H9 (cell line): ENCODE measurements around the gene AQP2. TPM values are rescaled to one million over a fixed set of nuclear protein-coding genes. Genes with fewer than 3 reads are reported as not detected.
A peak's percentile ranks its signal among the peaks of the same experiment; 100 is the strongest.

Source experiments
- DNase-seq: peaks from one replicate; pipeline ENCODE4 v3.0.0-alpha.2; 2017
- H2AFZ ChIP-seq: one replicate; pipeline ENCODE4 v1.6.1; 2013; ENCODE audit warnings: mild to moderate bottlenecking, low read length, control low read depth, moderate library complexity
- H2AK5ac ChIP-seq: 2 replicates; pipeline ENCODE4 v1.6.1; 2013; ENCODE audit warnings: low read length, control low read depth, mixed read lengths; ENCODE audit not compliant: insufficient read length
- H2BK120ac ChIP-seq: one replicate; pipeline ENCODE4 v1.6.1; 2013; ENCODE audit warnings: low read depth, mild to moderate bottlenecking, low read length, control low read depth, inconsistent platforms; ENCODE audit not compliant: poor library complexity, severe bottlenecking
- H2BK12ac ChIP-seq: 2 replicates; pipeline ENCODE4 v1.6.1; 2013; ENCODE audit warnings: low read length, control low read depth, mixed read lengths, low read depth; ENCODE audit not compliant: insufficient read length
- H2BK15ac ChIP-seq: 2 replicates; pipeline ENCODE4 v1.6.1; 2013; ENCODE audit warnings: low read depth, low read length, control low read depth
- H2BK20ac ChIP-seq: one replicate; pipeline ENCODE4 v1.6.1; 2013; ENCODE audit warnings: low read depth, mild to moderate bottlenecking, low read length, control low read depth, inconsistent platforms; ENCODE audit not compliant: poor library complexity, severe bottlenecking
- H2BK5ac ChIP-seq: 2 replicates; pipeline ENCODE4 v1.6.1; 2013; ENCODE audit warnings: low read length, control low read depth, mixed read lengths; ENCODE audit not compliant: insufficient read length
- H3K14ac ChIP-seq: 2 replicates; pipeline ENCODE4 v1.6.1; 2013; ENCODE audit warnings: low read length, control low read depth; ENCODE audit not compliant: insufficient read depth
- H3K18ac ChIP-seq: 2 replicates; pipeline ENCODE4 v1.6.1; 2013; ENCODE audit warnings: low read depth, mild to moderate bottlenecking, mixed read lengths, low read length, control low read depth; ENCODE audit not compliant: insufficient read length
- H3K23ac ChIP-seq: 2 replicates; pipeline ENCODE4 v1.6.1; 2013; ENCODE audit warnings: low read length, control low read depth, mixed read lengths, low read depth; ENCODE audit not compliant: insufficient read length
- H3K23me2 ChIP-seq: 2 replicates; pipeline ENCODE4 v1.6.1; 2013; ENCODE audit warnings: low read depth, mild to moderate bottlenecking, mixed read lengths, low read length, control low read depth; ENCODE audit not compliant: insufficient read length, poor library complexity, severe bottlenecking
- H3K27ac ChIP-seq: 2 replicates; pipeline ENCODE4 v1.5.1; 2013; ENCODE audit warnings: low read length, control low read depth, mixed read lengths, low read depth; ENCODE audit not compliant: insufficient read length
- H3K27me3 ChIP-seq: 2 replicates; pipeline ENCODE4 v1.6.1; 2013; ENCODE audit warnings: low read length, control low read depth, inconsistent platforms; ENCODE audit not compliant: insufficient read depth
- H3K4ac ChIP-seq: 2 replicates; pipeline ENCODE4 v1.6.1; 2013; ENCODE audit warnings: low read depth, mild to moderate bottlenecking, control low read depth, inconsistent platforms, low read length, moderate library complexity
- H3K4me1 ChIP-seq: 2 replicates; pipeline ENCODE4 v1.6.1; 2013; ENCODE audit warnings: low read length, control low read depth, inconsistent platforms; ENCODE audit not compliant: insufficient read depth
- H3K4me2 ChIP-seq: 2 replicates; pipeline ENCODE4 v1.6.1; 2013; ENCODE audit warnings: low read length, control low read depth, mixed read lengths; ENCODE audit not compliant: insufficient read length, insufficient read depth
- H3K56ac ChIP-seq: 2 replicates; pipeline ENCODE4 v1.6.1; 2013; ENCODE audit warnings: low read depth, mild to moderate bottlenecking, mixed read lengths, low read length, control low read depth; ENCODE audit not compliant: insufficient read length
- H3K79me1 ChIP-seq: 2 replicates; pipeline ENCODE4 v1.6.1; 2013; ENCODE audit warnings: low read depth, mild to moderate bottlenecking, moderate library complexity, low read length, control low read depth, inconsistent platforms; ENCODE audit not compliant: insufficient read depth, poor library complexity, severe bottlenecking
- H3K79me2 ChIP-seq: 2 replicates; pipeline ENCODE4 v1.6.1; 2013; ENCODE audit warnings: low read length, control low read depth, inconsistent platforms; ENCODE audit not compliant: insufficient read depth
- H3K9ac ChIP-seq: 2 replicates; pipeline ENCODE4 v1.6.1; 2013; ENCODE audit warnings: low read length, control low read depth, mixed read lengths; ENCODE audit not compliant: insufficient read length; ENCODE audit errors: extremely low read depth
- H3K9me3 ChIP-seq: one replicate; pipeline ENCODE4 v1.6.1; 2013; ENCODE audit warnings: low read depth, low read length, inconsistent platforms; ENCODE audit not compliant: control insufficient read depth
- H3T11ph ChIP-seq: one replicate; pipeline ENCODE4 v1.6.1; 2013; ENCODE audit warnings: mild to moderate bottlenecking, low read length, control low read depth, inconsistent platforms
- H4K20me1 ChIP-seq: one replicate; pipeline ENCODE4 v1.6.1; 2013; ENCODE audit not compliant: control insufficient read depth, insufficient read length, insufficient read depth
- H4K5ac ChIP-seq: 2 replicates; pipeline ENCODE4 v1.6.1; 2013; ENCODE audit warnings: low read depth, mild to moderate bottlenecking, mixed read lengths, low read length, control low read depth; ENCODE audit not compliant: insufficient read length
- H4K8ac ChIP-seq: replicated peaks from 2 replicates; pipeline ENCODE4 v1.6.1; 2013; ENCODE audit warnings: low read length, control low read depth, mixed read lengths, low read depth; ENCODE audit not compliant: insufficient read length
- H4K91ac ChIP-seq: 2 replicates; pipeline ENCODE4 v1.6.1; 2013; ENCODE audit warnings: low read depth, mild to moderate bottlenecking, moderate library complexity, mixed read lengths, low read length, control low read depth; ENCODE audit not compliant: insufficient read length
- H3K27ac Mint-ChIP-seq, 3 experiments: 2 replicates in 2 of 3; 3 replicates in 1 of 3; pipeline ENCODE4 v1.8.0; 2020 to 2021; ENCODE audit warnings: mixed read lengths in 3 of 3, mild to moderate bottlenecking in 1 of 3, moderate library complexity in 1 of 3
- H3K27me3 Mint-ChIP-seq: 2 replicates; pipeline ENCODE4 v1.8.0; 2021; ENCODE audit warnings: low read depth, mild to moderate bottlenecking, moderate library complexity, mixed read lengths
- H3K36me3 Mint-ChIP-seq, 3 experiments: 2 replicates in 2 of 3; 3 replicates in 1 of 3; pipeline ENCODE4 v1.8.0; 2020 to 2021; ENCODE audit warnings: low read depth in 3 of 3, mixed read lengths in 3 of 3; ENCODE audit not compliant: insufficient read depth in 1 of 3
- H3K4me1 Mint-ChIP-seq, 2 experiments: 2 replicates each; pipeline ENCODE4 v1.8.0; 2020; ENCODE audit warnings: mixed read lengths in 2 of 2
- H3K4me3 Mint-ChIP-seq, 2 experiments: 2 replicates in 1 of 2; 3 replicates in 1 of 2; pipeline ENCODE4 v1.8.0; 2020 to 2021; ENCODE audit warnings: mild to moderate bottlenecking in 2 of 2, mixed read lengths in 2 of 2, moderate library complexity in 1 of 2
- H3K9me3 Mint-ChIP-seq, 2 experiments: 2 replicates in 1 of 2; 3 replicates in 1 of 2; pipeline ENCODE4 v1.8.0; 2020; ENCODE audit warnings: mild to moderate bottlenecking in 2 of 2, mixed read lengths in 2 of 2, moderate library complexity in 1 of 2
- CTCF ChIP-seq: fragments of 200-600 bp; sonication (generic); conservative IDR thresholded peaks from 3 replicates; pipeline ENCODE4 v1.8.0; 2021; ENCODE audit warnings: antibody characterized with exemption, mild to moderate bottlenecking
- WGBS: extraction: QIAGEN DNeasy Blood & Tissue Kit; methylation state at CpG from one replicate; pipeline ENCODE4 v1.1.7; 2013; ENCODE audit warnings: missing lambda C conversion rate, low lambda C conversion rate, mixed read lengths; ENCODE audit not compliant: insufficient read length; ENCODE audit errors: extremely low coverage; 5-methylcytosine and 5-hydroxymethylcytosine counted together
- total RNA-seq: library from RNA; stranded (reverse); gene quantifications from 2 replicates; pipeline ENCODE4 v1.2.1, GENCODE V29; 2021

Gene AQP2
- total RNA-seq, 1 experiment from 2014 or later, result not detected

- Histone ChIP-seq H4K20me1 (no peaks in the 10 kb centered on the region), H3K23me2 (no peaks in the 10 kb centered on the region), H3K9me3 (no peaks in the 10 kb centered on the region), H3K9ac (no peak overlapping the region), H2BK120ac (no peak overlapping the region), H2BK20ac (no peak overlapping the region), H2BK5ac (no peak overlapping the region), H3K27ac (no peak overlapping the region), H3K27me3 (no peaks in the 10 kb centered on the region), H4K91ac (no peak overlapping the region), H2AFZ (no peak overlapping the region), H3K79me1 (no peaks in the 10 kb centered on the region), H3K4ac (no peak overlapping the region), H4K5ac (no peak overlapping the region), H2BK15ac (no peak overlapping the region), H3K14ac (no peak overlapping the region), H2BK12ac (no peak overlapping the region), H4K8ac (no peak overlapping the region), H3K18ac (no peak overlapping the region), H3K4me2 (no peak overlapping the region), H2AK5ac (no peak overlapping the region), H3T11ph (no peak overlapping the region), H3K23ac (no peak overlapping the region), H3K4me1 (peaks cover 11% of the 10 kb centered on the region), H3K79me2 (no peaks in the 10 kb centered on the region), H3K56ac (no peak overlapping the region)
- Mint-ChIP-seq H3K36me3 (no peaks in the 10 kb centered on the region), H3K4me3 (no peak overlapping the region; a peak in 1 of 5 replicates), H3K27ac (no peak overlapping the region), H3K4me1 (peaks cover 43 to 47% of the 10 kb centered on the region in 2 experiments), H3K27me3 (peaks cover 23% of the 10 kb centered on the region), H3K9me3 (no peaks in the 10 kb centered on the region; a peak in 1 of 5 replicates)
- TF ChIP-seq CTCF, result no peak
- WGBS, result no CpG with 5 or more reads among the region's 16 CpGs
- DNase-seq, result peak; percentile 33
Observed at GRCh38 chr12:49912345-49913255, 37.9 kb upstream of the AQP2 start.
